Prostate gland (tissue), 2 donors: ENCODE results near the gene UBE2E1.

Experiments
- CTCF ChIP-seq, 4 experiments: fragments of 200-600 bp in 2 of 4; fragments of 450-650 bp in 2 of 4; sonication (generic) in 2 of 4; IDR thresholded peaks; 1 replicate in 3 of 4; 2 replicates in 1 of 4; pipeline ENCODE4 v1.5.1; 2016 to 2019; ENCODE audit warnings: antibody characterized with exemption in 4 of 4, mild to moderate bottlenecking in 2 of 4, moderate library complexity in 2 of 4
- POLR2A ChIP-seq: fragments of 450-650 bp; IDR thresholded peaks from one replicate; pipeline ENCODE4 v1.6.1; 2016; ENCODE audit warnings: antibody characterized with exemption, mild to moderate bottlenecking
- POLR2AphosphoS5 ChIP-seq: sonication (generic); formaldehyde crosslinking; IDR thresholded peaks from one replicate; pipeline ENCODE4 v1.6.1; 2017; ENCODE audit warnings: antibody characterized with exemption

- TF ChIP-seq CTCF (IDR thresholded peaks at IDR 0.05): no peak
- TF ChIP-seq POLR2AphosphoS5: no peak
- TF ChIP-seq POLR2A: no peak
Measured at GRCh38 chr3:23796518-23796917, 9.2 kb upstream of the UBE2E1 start.
